HT-29 (cell line): Measurements from ENCODE around the gene CD79A. TPM values are rescaled to one million over a fixed set of nuclear protein-coding genes. Genes with fewer than 3 reads are reported as not detected.

ENCODE experiments used
- DNase-seq: peaks from one replicate; pipeline ENCODE4 v3.0.0-alpha.2; 2015; ENCODE audit warnings: low spot score
- total RNA-seq: library from RNA; depleted of rRNA; stranded (reverse); fragments of >200 nt; shearing (Covaris generic); gene quantifications from 2 replicates; pipeline ENCODE4 v1.2.3, GENCODE V29; 2014

CD79A gene
- total RNA-seq, 1 experiment from 2014 or later = 0.81 TPM

- DNase-seq = peak; percentile 100
Observed at GRCh38 chr19:41883821-41884733, 7.0 kb downstream of the CD79A start.

GRCh38 chr19:41886761-41887710, 10.0 kb downstream of the CD79A start:
- peak; percentile 71 for DNase-seq

GRCh38 chr19:41887711-41888382, 10.8 kb downstream of the CD79A start:
- peak; percentile 100 for DNase-seq

- no peak for DNase-seq
Observed at GRCh38 chr19:41888926-41889325, 11.8 kb downstream of the CD79A start.

- no peak for DNase-seq
Observed at GRCh38 chr19:41889896-41890295, 12.8 kb downstream of the CD79A start.

GRCh38 chr19:41890936-41891335, 13.9 kb downstream of the CD79A start:
- DNase-seq = no peak

GRCh38 chr19:41892173-41892902, 15.3 kb downstream of the CD79A start:
- DNase-seq = no peak

- peak; percentile 56 for DNase-seq
Observed at GRCh38 chr19:41893899-41894298, 16.8 kb downstream of the CD79A start.

GRCh38 chr19:41894350-41894749, 17.3 kb downstream of the CD79A start:
- no peak for DNase-seq

- DNase-seq = peak; percentile 39
Observed at GRCh38 chr19:41895745-41896580, 18.9 kb downstream of the CD79A start.

GRCh38 chr19:41896581-41896942, 19.5 kb downstream of the CD79A start:
- DNase-seq = no peak

- DNase-seq = no peak
Observed at GRCh38 chr19:41897181-41897580, 20.1 kb downstream of the CD79A start.

- DNase-seq = no peak
Observed at GRCh38 chr19:41897820-41898219, 20.7 kb downstream of the CD79A start.

- no peak for DNase-seq
Observed at GRCh38 chr19:41898235-41898634, 21.2 kb downstream of the CD79A start.

- DNase-seq = no peak
Observed at GRCh38 chr19:41901707-41902360, 24.8 kb downstream of the CD79A start.

GRCh38 chr19:41902594-41902993, 25.5 kb downstream of the CD79A start:
- DNase-seq = no peak

GRCh38 chr19:41903193-41903953, 26.3 kb downstream of the CD79A start:
- DNase-seq = no peak

- DNase-seq = peak; percentile 99
Observed at GRCh38 chr19:41904118-41904870, 27.2 kb downstream of the CD79A start.
